NCI-H82 treated with DMSO at 0.1 percent for 48 hours (cell line): Measurements from ENCODE around the gene TMEM238.
A peak's percentile ranks its signal among the peaks of the same experiment; 100 is the strongest.
"Not testable (repeated sequence)": the region's sequence is repeated elsewhere in the genome, so short reads cannot be mapped to it uniquely, and the experiment has no call there.

ENCODE experiments used
- DNase-seq: peaks from one replicate; lab custom pipeline; 2025; ENCODE audit not compliant: unreplicated experiment; lab: John Stamatoyannopoulos, UW

TMEM238 gene

DNA sequence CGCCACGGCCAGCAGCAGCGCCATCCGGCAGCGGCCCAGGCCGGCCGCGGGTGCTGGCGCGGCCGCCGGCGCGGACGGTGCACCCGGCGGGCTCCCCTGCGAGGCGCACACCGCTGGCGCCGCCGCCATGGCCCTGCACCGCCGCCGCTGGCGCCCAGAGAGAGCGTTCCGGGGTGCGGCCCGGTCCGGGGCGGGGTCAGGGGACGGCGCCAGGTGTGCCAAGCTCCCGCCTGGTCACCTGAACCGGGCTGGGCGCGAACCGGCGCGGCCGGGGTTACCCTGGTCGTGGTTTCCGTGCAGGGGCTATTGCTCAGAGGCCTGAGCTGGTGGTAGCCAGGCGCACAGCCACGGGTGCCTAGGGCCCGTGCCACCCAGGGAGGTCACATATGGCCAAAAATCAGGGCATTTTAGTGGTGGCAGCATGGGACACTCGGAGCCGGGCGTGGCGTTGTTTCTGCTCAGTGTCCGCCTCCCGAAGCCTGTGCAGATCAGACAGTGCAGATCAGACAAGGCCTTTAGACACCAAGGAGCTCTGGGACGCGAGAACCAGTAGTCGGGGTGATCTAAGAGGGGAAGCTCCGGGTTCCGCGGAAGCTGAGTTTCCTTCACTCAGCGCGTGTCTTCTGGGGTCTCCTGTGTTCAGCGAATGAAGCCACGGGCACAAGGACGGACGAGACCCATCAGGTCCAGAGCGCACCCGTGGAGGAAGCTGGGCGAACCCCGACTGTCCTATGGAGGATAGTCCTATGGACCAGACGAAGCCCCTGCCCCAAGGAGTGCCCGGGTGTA is at the start of gene TMEM238:
Gene TMEM238 (minus strand): TSS at position 162 of the 789 bp plus-strand sequence. CDS start 33 bp downstream, at position 129.
- no peak for DNase-seq

- DNase-seq, result no peak
These were observed 49.2 kb upstream of the TMEM238 start for GRCh38 chr19:55433292-55433691.

DNA sequence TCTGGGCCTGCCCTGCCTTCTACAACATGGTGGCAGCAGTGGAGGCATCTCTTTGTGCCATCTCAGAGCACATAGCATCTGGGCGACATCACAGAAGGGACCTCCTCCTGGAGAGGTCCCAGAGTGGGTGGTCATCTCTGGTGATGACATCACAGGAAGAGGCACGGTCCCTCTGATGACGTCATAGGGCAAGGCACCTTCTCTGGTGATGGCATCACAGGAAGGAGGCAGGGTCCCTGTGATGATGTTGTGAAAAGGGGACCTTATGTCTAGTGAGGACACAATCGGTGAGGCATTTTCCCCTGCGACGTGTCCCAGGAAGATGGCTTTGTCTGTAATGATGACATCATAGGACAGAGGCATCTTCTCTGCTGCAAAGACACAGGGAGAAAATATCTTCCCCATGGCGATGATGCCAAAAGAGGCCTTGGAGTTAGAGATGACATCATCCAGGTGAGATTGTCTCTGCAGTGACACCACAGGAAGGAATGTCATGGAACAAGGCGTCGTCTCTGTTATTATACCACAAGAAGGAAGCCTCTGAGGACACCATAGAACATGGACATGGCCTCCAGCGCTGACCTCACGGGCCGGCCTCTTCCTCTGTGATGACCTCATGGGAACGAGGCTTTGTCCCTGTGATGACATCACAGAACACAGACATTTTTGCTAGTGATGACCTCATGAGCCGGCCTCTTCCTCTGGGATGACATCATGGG is 48.3 kb upstream of the TMEM238 start:
- DNase-seq, result no peak

DNA sequence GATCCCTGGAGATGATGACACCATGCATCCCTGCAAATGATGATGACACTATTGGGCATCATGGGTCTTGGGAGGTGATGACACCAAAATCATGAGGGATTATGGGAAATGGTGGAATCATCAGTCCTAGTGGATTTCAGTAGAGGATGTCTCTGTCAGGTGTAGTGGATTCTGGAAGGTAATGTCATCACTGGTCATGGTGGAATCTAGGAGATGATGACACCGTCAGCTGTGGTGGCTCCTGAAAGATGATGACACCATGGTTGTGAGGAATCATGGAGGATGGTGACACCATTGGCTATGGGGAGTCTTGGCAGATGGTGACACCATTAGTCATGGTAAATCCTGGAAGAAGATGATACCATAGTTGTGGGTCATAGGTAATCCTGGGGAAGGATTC is 47.1 kb upstream of the TMEM238 start:
- no peak for DNase-seq

DNA sequence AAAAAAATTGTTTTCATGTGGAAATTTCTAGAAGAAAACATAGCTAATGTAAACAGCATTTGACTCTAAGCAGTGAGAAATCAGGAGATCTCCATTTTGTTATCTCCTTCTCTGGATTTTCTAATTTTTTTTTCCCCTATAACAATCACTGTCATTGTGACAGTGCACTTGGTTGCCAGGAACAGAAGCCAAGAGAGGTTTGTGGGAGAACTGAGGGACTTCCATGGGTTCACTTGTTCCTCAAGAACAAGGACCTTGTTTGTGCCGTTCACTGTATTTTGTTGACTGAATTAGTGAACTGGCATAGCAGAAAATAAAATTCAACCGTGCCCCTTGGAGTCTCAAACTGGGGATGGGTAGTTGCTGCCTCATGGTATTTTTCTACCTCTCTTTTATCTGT is 42.0 kb upstream of the TMEM238 start:
- no peak for DNase-seq

DNA sequence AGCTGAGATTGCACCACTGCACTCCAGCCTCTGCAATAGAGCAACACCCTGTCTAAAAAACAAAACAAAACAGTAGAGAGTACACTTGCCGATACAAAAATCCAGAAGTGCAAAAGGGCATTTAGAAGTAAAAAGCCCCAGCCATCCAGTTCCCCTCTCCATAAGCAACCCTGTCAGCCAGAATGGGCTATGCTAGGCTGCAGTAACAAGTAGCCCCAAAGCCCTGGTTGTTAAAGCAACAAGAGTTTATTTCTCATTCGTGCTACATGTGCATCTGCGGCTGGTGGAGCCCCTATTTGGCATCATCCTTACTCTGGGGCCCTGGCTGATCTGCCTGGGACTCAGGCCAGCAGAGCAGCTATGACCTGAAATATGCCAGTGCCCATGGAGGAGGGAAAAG is 40.4 kb upstream of the TMEM238 start:
- DNase-seq, result no peak

DNA sequence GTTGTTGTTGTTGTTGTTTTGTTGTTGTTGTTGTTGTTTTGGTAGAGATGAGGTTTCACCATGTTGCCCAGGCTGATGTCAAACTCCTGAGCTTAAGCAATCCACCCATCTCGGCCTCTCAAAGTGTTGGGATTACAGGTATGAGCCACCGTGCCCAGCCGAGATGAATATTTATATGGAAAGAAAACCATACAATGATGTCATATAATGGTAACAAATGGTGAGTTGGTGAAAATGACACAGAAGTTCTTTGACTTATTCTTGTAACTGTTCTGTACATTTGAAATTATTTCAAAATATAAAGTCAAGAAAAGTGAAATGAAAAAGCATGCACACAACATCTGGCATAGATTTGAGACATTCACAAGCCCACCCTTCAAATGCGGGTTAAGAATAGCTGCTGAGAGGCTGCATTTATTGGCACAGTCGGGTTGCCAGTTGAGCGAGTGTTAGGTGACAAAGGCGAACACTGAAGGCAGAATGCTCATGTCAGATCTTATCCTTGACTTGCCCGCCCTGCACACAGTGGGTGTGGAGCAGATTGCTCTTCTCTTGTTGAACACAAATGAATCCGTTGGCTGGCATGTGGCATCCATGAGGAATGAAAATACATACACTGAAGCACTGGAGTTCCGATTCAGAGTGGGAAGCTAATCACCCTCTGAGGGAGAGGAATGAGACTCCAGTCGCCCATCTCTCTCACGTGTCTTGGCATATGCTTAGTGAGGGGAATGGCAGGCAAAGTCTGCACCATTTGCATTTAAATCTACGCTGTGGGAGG is 39.3 kb upstream of the TMEM238 start:
- no peak for DNase-seq

GRCh38 chr19:55421281-55421680 is 37.2 kb upstream of the TMEM238 start:
- DNase-seq, result not testable (repeated sequence)

DNA sequence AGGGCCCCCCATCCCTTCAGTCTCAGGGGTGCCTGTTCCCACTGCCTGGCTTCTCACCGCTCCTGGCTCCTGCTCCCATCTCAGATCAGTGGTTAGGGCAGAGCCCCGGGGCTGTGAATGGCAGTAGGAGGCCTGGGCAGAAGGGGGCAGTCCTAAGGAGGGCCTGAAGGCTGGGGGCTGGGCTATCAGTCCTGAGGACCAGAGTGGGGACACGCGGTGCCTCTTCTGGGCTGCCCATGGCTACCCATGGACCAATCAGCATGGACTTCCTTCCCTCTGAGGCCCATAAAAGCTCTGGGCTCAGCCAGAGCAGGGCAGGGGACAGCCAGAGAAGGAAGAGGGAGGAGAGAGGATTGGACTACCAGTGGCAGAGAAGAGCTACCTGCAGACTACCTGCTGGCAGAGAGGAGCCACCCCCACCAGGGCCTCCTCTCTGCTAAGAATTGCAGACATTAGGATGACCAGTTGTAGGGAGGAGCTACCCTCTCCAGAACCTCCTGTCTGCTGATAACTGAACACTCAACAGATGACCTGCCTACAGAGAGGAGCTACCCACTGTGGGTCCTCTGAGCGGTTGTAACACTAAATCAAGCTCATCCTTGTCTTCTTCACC is 35.6 kb upstream of the TMEM238 start:
- no peak for DNase-seq

DNA sequence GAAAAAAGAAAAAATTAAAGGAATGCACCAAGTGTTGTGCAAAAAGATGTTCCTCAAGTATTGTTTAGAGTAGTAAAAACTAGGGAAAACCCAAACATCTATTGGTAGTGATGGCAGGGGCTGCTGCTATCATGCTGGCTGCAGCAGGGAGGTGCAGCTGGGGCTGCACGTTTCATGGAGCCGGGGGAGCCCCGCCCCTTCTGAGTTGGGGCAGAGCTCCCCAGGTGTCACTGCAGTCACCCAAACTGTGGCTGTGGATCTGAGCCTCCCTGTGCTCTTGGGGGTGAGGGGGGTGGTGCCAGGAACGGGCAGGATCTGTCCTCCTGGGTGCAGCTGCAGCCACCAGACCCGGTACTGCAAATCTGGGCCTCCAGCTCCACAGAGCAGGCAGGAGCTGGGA is 35.0 kb upstream of the TMEM238 start:
- DNase-seq, result no peak

GRCh38 chr19:55418185-55418584 is 34.1 kb upstream of the TMEM238 start:
- DNase-seq, result peak; percentile 63

DNA sequence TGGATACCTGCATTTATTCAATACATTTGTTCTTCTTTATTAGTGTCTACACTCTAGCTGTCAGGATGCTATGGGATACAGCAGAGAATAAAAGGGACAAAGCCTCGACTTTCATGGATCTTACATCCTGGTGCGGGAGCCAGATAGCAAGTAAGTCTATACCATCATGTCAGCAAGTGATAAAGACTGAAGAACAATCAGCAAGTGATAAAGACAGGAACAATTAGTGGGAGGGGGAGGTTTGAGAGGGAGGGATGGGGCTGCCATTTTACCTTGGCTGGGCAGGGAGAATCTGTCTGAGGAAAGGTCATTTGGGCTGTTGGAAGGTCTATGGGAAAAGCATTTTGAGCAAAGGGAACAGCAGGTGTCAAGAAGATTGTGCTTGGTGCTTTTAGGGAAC is 26.1 kb upstream of the TMEM238 start:
- no peak for DNase-seq

DNA sequence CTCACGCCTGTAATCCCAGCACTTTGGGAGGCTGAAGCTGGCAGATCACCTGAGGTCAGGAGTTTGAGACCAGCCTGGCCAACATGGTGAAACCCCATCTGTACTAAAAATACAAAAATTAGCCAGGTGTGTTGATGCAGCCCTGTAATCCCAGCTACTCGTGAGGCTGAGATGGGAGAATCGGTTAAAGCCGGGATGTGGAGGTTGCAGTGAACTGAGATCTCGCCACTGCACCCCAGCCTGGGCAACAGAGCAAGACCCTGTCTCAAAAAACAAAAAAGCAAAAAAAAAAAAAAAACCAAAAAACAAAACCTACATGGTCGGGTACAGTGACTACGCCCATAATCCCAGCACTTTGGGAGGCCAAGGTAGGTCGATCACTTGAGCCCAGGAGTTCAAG is 25.1 kb upstream of the TMEM238 start:
- DNase-seq, result not testable (repeated sequence)

- no peak for DNase-seq
These were observed 24.4 kb upstream of the TMEM238 start for GRCh38 chr19:55408533-55408872.

DNA sequence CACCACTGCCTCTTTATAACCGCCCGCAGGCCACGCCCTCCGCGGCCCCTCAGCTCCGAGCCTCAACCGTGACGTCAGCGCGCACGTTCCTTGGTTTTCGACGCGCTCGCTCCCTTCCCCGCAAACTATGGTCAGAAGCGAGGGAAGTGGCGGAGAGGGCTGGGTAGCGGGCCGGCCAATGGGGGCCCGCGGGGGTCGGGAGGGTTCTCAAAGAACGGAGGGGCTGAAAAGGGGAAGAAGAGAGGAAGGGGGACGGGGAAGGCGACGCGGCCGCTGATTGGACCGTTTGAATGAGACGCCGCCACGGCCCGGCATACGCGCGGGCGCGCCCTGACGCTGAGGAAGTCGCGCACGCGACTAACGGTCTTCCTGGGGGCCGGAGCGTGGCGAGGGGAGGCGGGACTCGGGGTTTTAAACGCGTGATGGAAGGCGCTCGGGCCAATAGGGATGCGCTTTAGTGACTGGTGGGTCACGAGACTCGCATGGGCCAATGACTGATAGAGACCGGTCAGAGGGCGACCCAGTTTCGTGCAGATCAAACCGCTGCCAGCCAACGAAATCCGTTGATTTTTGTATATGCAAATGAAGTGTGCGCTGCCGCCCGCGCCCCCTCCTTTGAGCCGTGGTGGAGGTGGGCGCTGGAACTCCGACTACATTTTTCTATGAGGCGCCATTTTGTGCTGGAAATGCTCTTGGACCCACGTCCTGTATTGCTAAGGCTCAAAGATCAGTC is 23.9 kb upstream of the TMEM238 start:
- peak; percentile 99 for DNase-seq

GRCh38 chr19:55407550-55407799 is 23.4 kb upstream of the TMEM238 start, which contains the start of gene UBE2S:
Gene UBE2S (minus strand): TSS chr19:55407788. CDS start chr19:55407589, 199 bp downstream.
- DNase-seq, result not testable (repeated sequence)

DNA sequence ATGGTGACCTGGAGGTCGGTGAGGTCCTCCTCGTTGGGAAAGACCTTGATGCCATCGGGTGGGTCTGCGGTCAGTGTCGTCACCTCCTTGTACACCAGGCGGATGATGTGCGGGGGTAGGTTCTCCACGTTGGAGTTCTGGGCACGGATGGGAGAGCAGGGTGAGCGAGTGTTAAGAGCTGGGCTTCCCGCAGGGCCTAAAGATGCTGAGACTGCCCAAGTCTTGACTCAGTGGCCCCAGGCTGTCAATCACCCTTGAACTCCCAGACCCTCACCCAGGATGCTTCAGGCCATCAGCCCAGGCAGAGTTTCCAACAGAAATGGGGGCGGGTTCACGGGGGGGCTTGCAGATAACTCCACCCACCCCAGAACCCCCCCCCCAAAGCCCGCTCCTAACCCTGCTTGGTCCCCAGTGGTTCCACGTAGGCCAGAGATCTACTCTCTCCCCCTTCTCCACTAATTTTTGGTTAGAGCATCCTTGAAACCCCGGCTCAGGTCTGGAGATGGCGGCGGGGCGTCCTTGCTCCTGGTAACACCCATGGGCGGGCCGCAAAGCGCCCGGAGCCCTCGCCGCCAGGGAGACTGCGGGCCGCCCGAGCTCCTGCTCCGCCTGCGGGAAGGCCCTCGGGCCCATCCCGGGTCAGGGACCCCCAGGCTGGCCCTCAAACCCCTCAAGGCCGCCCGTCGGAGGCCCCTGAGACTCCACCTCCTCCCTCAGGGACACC is 22.9 kb upstream of the TMEM238 start:
- no peak for DNase-seq

DNA sequence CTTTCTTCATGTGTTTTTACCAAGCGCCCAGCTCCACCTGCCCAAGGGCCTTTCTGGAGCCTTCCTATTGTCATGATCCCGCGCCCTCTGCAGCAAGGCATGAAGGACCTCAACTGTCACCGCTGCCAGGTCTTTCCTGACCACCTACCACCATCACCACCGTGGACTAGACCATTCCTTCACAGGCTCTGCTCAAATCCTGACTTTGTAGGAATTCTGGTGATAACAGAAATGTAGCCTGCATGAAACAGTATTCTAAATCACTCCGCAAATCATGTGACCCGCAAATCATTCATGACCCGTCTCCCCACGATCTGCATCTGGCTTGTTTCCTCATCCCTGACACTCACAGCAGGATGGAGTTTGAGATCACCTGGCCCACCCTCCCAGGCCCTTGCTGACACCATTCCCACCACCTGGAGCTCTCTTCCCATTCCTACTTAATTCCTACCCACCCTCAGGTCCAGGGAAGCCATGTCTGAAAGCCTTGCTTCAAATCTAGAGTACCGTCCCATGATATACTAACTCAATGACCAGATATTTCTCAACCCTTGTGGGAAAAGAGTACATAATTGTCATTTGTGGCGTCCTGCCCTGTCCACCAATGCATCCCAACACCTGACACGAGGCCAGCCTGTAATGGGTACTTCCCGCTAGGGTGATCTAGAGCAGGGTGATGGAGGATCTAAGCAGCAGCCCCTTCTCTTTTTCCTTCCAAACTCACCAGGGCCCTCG is 22.2 kb upstream of the TMEM238 start:
- DNase-seq, result no peak

GRCh38 chr19:55405638-55406037 is 21.5 kb upstream of the TMEM238 start:
- DNase-seq, result no peak

DNA sequence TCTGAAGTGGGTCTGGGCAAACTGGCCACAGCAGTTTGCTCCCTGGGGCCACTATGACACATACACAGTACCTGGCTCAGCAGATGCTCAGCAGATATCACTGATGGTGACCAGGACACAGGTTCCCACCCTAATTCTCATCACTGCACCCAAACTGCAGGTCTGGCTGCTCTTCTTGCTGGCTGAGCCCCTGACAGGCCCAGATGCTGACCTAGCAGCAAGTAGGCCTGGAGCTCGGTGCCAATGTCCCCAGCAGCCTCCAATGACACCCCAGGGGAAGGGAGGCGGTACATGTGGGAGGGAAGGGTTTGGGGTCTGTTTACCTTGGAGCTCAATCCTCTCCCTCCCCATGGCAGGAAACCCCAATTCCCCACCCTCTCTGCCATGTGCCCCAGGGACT is 18.4 kb upstream of the TMEM238 start:
- DNase-seq, result no peak
